GM15510 (cell line): Measurements from ENCODE around the gene STX8.

Source experiments
- POLR2A ChIP-seq: IDR thresholded peaks from 3 replicates; pipeline ENCODE4 v1.6.1; 2011; ENCODE audit warnings: borderline replicate concordance; ENCODE audit not compliant: insufficient read length; ENCODE audit errors: extremely low read depth

The STX8 gene

GRCh38 chr17:9431620-9432019 lies 144.0 kb downstream of the STX8 start:
- no peak for TF ChIP-seq POLR2A

- TF ChIP-seq POLR2A, result no peak
Measured at GRCh38 chr17:9427465-9428315, 147.9 kb downstream of the STX8 start.

GRCh38 chr17:9424071-9424640 lies 151.5 kb downstream of the STX8 start:
- no peak for TF ChIP-seq POLR2A

- TF ChIP-seq POLR2A, result no peak
Measured at GRCh38 chr17:9421525-9421924, 154.1 kb downstream of the STX8 start.

- no peak for TF ChIP-seq POLR2A
Measured at GRCh38 chr17:9419932-9420453, 155.6 kb downstream of the STX8 start.

- TF ChIP-seq POLR2A, result no peak
Measured at GRCh38 chr17:9414471-9414870, 161.1 kb downstream of the STX8 start.

GRCh38 chr17:9410737-9411136 lies 164.9 kb downstream of the STX8 start:
- no peak for TF ChIP-seq POLR2A

- no peak for TF ChIP-seq POLR2A
Measured at GRCh38 chr17:9410301-9410700, 165.3 kb downstream of the STX8 start.

- TF ChIP-seq POLR2A, result no peak
Measured at GRCh38 chr17:9409878-9410277, 165.7 kb downstream of the STX8 start.

GRCh38 chr17:9408868-9409829 lies 166.5 kb downstream of the STX8 start:
- TF ChIP-seq POLR2A, result no peak

- TF ChIP-seq POLR2A, result no peak
Measured at GRCh38 chr17:9408381-9408780, 167.2 kb downstream of the STX8 start.

- TF ChIP-seq POLR2A, result no peak
Measured at GRCh38 chr17:9406046-9406606, 169.5 kb downstream of the STX8 start.

GRCh38 chr17:9403257-9403656 lies 172.4 kb downstream of the STX8 start:
- TF ChIP-seq POLR2A, result no peak

- no peak for TF ChIP-seq POLR2A
Measured at GRCh38 chr17:9402590-9403199, 172.9 kb downstream of the STX8 start.

GRCh38 chr17:9401434-9401833 lies 174.2 kb downstream of the STX8 start:
- no peak for TF ChIP-seq POLR2A

GRCh38 chr17:9389111-9389527 lies 186.5 kb downstream of the STX8 start:
- TF ChIP-seq POLR2A, result no peak
